ENCODE measurements around the gene LSS. TPM values are rescaled to one million over a fixed set of nuclear protein-coding genes. Genes with fewer than 3 reads are reported as not detected.

The LSS gene
- total and polyA plus RNA-seq, 10 of the 15 experiments (the other 5 are each of a cell fraction or from before 2014, with no cell fraction given), result 2.9 to 82.4 (median 27.5) TPM

GRCh38 chr21:46215436-46216131 lies 13.0 kb downstream of the LSS start:
- FAIRE-seq (no peak), ATAC-seq (peak; percentile 30; the same call in 2 of the 3 replicates), DNase-seq (ENCODE audit: low read depth, low spot score) (no peak)
- TF ChIP-seq NR2F1 (conservative IDR thresholded peaks at IDR 0.05) (no peak), CHD4 (IDR thresholded peaks at IDR 0.05) (no peak), ASH2L (IDR thresholded peaks at IDR 0.05; ENCODE audit: borderline replicate concordance, low read depth) (no peak), MYB (IDR thresholded peaks at IDR 0.05; ENCODE audit: borderline replicate concordance, low read depth, low read length) (no peak), FOS (IDR thresholded peaks at IDR 0.05; ENCODE audit: borderline replicate concordance, extremely low read depth, insufficient read length) (no peak)
- H3K4me1 ChIP-seq (ENCODE audit: control insufficient read depth, insufficient read depth, low read length), result peaks cover 5% of the 10 kb centered on the region; the same call in 1 of the 2 replicates
- CTCF ChIA-PET, result interaction anchor here (1.2 kb wide), 1 partner anchor 9 kb away, joined by 3 read pairs; no protein-coding TSS in a partner anchor
- in situ Hi-C loops (cut with MboI), result no loop called here
- H3K4me2 ChIP-seq (ENCODE audit: control insufficient read depth, insufficient read depth), result no peak overlapping the region
- no peaks in the 10 kb centered on the region; the same call in 1 of the 2 replicates for H3K79me2 ChIP-seq (ENCODE audit: control insufficient read depth, insufficient read depth, low read length)
- peaks cover 0 to 5% of the 10 kb centered on the region in 2 experiments; a peak in 3 of 4 replicates for H3K36me3 ChIP-seq (ENCODE audit: control insufficient read depth in 2 of 2, insufficient read depth in 2 of 2, low read length in 1 of 2)
- no peaks in the 10 kb centered on the region for H3K9me3 ChIP-seq (replicated peaks; ENCODE audit: control insufficient read depth, insufficient read depth, low read length)
- intact Hi-C loops (cut with micrococcal nuclease; ENCODE audit: unreplicated experiment), result no loop called here
- no peaks in the 10 kb centered on the region for H3K27me3 ChIP-seq (replicated peaks in 1 of 2; ENCODE audit: control insufficient read depth in 2 of 2, insufficient read depth in 2 of 2, low read length in 1 of 2)
- 91% methylated on average over 19 of the region's 20 CpGs for WGBS (ENCODE audit: insufficient coverage, insufficient replicate concordance, low lambda C conversion rate, missing lambda C conversion rate)
- SMC1A ChIA-PET (ENCODE audit: uncharacterized antibody, unreplicated experiment), result no interaction called here
- H4K20me1 ChIP-seq (ENCODE audit: control insufficient read depth, insufficient read depth), result no peaks in the 10 kb centered on the region
- BruUV-seq (replicated peaks), result no TSS peak
- RAD21 ChIA-PET (ENCODE audit: unreplicated experiment), result no interaction called here
- H3K27ac ChIP-seq (ENCODE audit: control insufficient read depth, insufficient read depth), result no peak overlapping the region
- H3K9ac ChIP-seq (ENCODE audit: control insufficient read depth, insufficient read depth, low read length), result no peak overlapping the region
- H2AFZ ChIP-seq (ENCODE audit: control insufficient read depth, low read depth, low read length), result no peak overlapping the region
- no peak overlapping the region for H3K4me3 ChIP-seq
- POLR2A ChIA-PET, result interaction anchor here (0.6 kb wide), 1 partner anchor 288 kb away, joined by 5 read pairs; no protein-coding TSS in a partner anchor

Measured in GM12878 (cell line).